ENCODE data around the gene MACF1.
"Not testable (repeated sequence)": the region's sequence is repeated elsewhere in the genome, so short reads cannot be mapped to it uniquely, and the experiment has no call there.

MACF1 gene

DNA sequence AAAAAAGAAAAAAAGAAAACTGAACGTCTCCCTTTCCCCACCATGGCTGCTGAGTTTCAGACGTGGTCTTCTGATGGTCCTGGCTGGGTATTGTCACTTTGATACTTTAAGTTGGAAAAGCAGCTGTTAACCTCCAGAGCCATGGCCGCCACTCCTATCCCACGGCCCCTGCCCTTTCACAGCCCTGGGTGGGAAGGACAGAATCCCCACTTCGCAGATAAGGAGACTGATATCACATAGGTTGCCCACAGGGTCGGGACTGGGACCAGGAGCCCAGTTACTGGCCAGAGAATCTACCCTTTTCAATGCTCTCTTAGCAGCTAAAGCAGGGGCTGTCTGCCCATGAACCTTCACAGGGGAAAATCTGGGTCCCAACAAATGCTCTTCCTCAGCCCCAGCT lies 303.8 kb downstream of the MACF1 start:
- no peak for DNase-seq

DNA sequence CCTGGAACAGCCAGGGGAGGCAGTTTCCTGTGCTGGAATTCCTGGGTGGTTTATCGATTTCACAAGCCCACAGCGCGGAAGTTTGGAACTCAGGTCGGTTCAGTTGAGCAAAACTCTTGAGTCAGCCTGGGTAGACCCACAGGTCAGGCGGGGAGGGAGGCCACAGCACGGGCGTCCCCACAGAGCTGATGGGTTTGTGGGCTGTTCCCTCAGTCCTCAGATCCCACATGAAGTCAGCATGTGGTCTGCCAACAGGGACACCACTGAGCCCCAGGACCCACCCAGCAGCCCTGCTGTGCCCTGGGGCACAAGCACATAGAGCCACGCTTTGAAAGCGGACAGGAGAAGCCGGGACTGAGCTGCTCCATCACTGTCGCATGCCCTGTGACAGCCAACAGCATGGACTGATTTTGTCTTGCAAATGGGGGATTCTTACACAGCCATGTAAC lies 304.4 kb downstream of the MACF1 start:
- DNase-seq: no peak

DNA sequence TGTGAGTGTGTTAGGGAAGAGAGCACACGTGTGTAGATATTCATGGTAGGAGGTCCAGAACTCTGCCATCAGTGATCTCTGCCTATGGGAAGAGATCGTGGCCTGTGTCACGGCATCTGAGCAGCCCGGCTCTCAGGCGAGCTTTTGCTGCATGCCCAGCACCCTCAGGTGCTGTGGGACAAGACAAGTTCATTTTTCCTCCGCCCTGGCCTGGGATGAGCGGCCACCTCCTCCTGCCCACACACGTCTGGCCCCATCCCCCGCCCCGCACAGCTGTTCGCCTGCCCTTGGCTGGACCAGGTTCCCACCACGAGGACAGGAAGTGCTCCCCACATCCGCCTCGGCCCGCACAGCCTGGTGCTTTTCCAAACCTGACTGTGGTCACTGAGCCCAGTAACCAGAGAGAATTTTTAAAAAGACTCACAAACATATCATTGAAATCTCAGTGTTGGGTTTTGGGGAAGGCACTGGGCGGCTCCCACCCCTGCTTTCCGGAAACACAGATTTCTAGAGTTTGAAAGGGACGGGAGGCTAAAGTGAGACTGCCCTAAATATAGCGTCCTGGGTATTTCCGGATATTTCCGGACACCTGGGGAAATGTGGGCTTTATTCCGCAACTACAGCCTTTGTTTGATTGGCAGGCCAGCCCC lies 305.0 kb downstream of the MACF1 start:
- peak in 1 of 58 donors; percentile 15 for DNase-seq

DNA sequence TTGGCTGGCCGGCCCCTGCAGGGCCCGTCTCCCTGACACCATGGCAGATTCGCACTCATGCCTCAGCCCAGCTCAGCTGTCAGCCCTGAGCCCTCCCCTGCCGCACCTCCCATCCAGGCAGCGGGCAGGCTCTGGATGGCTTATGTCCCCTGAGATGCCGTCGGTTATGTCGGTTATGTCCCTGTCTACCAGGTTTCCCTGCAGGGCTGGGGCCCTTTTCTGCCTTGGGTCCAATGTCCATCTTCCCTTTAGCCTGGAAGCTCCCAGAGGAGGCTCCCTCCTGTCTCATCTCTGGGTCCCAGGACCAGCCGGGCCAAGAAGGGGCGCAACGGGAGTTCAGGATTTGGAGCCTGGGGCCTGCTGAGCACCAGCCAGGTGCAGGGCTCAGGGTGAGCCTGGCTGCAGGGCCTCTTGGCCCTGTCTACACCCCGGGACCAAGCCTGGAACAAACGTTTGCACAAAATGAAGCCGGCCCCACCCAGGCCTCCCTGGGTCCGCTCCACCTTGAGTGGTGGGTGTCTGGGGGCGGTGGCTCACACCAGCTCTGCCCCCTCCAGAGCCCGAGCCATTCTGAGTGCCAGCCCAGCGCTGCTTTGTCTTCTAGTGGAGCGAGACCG lies 306.2 kb downstream of the MACF1 start:
- DNase-seq: not testable (repeated sequence)

DNA sequence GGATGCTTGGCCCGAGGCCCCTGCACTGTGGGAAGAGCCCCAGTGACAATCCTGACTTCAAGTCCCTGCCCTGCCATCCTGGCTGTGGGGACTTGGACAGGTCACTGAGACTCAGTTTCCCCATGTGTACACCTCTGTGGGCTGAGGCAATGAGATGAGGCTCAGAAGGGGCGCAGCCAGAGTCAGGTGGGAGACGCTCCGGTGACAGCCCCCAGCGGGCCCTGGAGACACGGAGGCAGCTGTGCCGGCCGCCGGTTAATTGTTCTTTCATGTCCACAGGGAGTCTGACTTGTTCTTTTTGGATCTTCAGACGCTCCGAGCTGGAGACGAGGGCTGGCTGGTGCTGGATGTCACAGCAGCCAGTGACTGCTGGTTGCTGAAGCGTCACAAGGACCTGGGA lies 307.0 kb downstream of the MACF1 start:
- not testable (repeated sequence) for DNase-seq

- DNase-seq: not testable (repeated sequence)
Observed at GRCh38 chr1:39512234-39512847, 307.8 kb downstream of the MACF1 start.

GRCh38 chr1:39514710-39515124 lies 310.2 kb downstream of the MACF1 start:
- not testable (repeated sequence) for DNase-seq

DNA sequence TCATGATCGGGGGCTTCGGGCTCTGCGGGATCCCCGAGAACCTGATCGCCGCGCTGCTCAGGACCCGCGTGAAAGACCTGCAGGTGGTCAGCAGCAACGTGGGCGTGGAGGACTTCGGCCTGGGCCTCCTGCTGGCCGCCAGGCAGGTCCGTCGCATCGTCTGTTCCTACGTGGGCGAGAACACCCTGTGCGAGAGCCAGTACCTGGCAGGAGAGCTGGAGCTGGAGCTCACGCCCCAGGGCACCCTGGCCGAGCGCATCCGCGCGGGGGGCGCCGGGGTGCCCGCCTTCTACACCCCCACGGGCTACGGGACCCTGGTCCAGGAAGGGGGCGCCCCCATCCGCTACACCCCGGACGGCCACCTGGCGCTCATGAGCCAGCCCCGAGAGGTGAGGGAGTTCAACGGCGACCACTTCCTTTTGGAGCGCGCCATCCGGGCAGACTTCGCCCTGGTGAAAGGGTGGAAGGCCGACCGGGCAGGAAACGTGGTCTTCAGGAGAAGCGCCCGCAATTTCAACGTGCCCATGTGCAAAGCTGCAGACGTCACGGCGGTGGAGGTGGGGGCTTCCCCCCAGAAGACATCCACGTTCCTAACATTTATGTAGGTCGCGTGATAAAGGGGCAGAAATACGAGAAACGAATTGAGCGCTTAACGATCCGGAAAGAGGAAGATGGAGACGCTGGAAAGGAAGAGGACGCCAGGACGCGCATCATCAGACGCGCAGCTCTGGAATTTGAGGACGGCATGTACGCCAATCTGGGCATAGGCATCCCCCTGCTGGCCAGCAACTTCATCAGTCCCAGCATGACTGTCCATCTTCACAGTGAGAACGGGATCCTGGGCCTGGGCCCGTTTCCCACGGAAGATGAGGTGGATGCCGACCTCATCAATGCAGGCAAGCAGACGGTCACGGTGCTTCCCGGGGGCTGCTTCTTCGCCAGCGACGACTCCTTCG lies 310.9 kb downstream of the MACF1 start:
- not testable (repeated sequence) for DNase-seq

- DNase-seq: not testable (repeated sequence)
Observed at GRCh38 chr1:39516841-39517240, 312.3 kb downstream of the MACF1 start.

DNA sequence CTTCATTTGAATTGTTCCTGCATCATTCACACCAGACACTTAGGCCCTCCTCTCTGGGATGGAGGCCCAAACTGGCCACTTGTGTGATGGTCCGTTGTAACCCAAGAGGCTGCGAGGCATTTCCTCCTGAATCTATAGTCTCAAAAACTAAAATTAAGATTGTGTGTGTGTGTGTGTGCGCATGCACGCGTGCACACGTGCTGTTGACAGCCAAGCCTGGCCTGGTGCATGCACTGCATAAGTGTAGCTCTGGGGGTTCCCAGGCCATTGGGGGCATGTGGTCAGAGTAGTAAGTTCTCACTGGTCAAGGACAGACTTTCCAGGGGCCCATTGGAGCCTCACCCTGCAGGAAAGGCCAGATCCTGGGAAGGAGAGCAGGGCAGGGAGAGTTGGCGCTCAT lies 313.4 kb downstream of the MACF1 start:
- DNase-seq: not testable (repeated sequence)

DNA sequence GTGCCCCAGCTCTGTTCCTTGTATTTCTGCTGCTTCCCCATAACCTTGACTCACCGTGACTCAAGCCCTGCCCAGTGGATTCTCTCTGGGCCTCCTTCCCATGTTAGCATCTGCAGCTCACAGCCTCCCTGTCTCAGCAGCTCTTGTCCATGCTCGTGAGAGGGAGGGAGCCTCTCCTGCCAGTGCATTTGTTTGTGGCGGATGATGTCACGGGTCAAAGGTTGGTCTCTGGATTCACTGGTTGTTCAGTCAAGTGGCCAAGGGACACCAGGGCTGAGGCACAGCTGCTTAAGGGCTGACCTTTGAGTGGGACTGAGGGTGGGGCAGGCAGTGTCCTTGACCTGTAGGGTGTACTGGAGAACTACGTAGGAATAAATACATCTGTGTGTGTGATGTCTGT lies 314.9 kb downstream of the MACF1 start:
- not testable (repeated sequence) for DNase-seq

DNA sequence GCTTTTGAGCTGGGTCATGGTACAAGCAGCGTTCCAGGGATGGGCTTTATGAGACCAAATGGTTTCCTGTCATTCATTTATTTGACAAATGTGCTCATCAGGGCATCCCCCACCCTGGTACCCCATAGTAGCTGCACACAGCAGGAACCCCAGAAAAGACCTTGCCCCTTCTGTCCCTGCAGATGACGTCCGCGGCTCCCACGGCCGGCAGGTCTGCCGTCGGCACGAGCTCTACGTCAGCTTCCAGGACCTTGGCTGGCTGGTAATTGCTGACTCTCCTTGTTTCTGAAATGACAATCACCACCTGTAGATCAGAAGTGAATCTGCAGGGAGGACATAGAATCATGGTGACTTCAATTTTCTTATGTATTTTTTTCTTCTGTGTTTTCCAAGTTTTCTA lies 317.7 kb downstream of the MACF1 start:
- DNase-seq: not testable (repeated sequence)

DNA sequence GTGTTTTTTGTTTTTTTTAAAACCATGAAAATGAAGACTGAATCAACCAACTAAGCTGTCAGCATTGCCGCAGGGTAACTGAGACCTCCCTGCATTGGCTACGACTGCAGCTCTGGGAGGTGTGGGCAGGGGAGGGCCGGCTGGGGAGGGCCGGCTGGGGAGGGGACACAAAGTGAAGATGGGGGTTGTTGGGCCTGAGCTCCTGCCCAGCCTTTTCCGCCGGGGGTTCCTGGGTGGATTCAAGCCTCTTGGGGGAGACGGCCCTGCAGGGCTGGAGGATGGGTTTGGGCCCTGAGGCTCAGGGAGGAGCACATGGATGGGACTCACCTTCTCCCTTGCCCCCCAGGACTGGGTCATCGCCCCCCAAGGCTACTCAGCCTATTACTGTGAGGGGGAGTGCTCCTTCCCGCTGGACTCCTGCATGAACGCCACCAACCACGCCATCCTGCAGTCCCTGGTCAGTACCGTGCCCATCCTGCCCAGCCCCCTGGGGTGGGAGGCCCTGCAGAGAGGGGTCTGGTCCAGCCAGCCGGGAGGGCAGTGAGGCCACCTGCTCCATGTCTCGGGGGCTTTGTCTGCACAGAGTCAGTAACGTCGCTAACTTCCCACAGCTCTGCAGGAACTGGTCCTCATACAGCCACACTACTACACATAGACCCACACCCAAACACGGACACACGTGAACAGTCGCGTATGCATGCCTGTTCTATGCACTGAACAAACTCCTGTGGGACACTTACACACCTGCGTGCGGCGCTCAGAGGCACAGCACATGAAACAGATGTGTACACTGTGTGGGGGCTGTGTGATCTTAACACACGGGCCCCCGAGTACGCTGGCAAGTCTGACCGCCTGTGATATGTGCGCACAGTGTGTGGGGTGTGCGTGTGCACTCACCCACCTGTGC lies 318.4 kb downstream of the MACF1 start:
- no peak for DNase-seq

DNA sequence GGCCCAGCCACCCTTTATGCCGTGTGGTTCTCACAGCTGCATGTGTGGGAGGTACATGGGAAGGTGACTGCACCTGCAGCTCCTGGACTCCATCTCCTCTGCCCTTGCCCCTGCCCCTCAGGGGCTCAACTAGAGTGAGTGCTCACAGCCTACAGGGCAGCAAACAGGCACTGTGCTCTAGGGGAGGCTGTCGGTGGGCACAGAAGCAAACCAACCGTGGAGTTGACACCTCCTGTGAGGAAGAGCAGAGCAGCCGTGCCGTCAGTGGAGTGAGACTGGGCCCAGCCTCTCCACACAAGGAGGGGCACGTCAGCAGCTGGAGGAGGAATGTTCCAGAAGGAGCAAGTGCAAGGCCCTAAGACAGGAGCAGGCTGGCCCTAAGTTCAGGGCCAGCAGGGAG lies 319.7 kb downstream of the MACF1 start:
- no peak for DNase-seq

- no peak for DNase-seq
Observed at GRCh38 chr1:39524591-39525365, 320.3 kb downstream of the MACF1 start.

DNA sequence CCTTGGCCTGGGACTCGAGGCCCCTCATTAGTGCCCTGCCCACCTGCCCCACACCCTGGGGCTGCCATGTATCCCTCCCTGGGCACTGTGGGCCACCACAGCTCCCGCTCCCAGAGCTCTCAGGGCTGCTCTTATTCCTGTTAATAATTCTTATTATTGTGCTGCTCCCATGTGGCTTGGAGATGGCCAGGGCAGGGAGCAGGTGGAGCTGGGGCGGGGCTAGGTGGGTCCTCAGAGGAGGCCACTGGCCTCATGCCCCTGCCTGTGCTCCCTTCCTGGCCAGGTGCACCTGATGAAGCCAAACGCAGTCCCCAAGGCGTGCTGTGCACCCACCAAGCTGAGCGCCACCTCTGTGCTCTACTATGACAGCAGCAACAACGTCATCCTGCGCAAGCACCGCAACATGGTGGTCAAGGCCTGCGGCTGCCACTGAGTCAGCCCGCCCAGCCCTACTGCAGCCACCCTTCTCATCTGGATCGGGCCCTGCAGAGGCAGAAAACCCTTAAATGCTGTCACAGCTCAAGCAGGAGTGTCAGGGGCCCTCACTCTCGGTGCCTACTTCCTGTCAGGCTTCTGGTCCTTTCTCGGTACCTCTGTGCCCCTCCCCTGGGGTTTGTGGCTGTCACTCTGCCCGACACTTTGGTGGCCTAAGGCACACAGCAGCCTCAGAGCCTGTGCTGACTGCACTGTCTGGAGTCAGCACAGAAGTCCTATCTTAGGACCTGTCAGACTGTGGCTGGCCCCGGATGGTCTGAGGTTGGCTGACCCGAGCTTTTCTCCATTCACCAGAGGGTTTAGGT lies 321.1 kb downstream of the MACF1 start:
- DNase-seq: no peak

GRCh38 chr1:39526466-39527189 lies 322.1 kb downstream of the MACF1 start:
- no peak for DNase-seq

- DNase-seq: not testable (repeated sequence)
Observed at GRCh38 chr1:39527190-39527579, 322.7 kb downstream of the MACF1 start.

Measured in anterior cingulate cortex (tissue), 58 donors.